ENCODE data around the gene SUPT7L.

Gene SUPT7L, protein sequence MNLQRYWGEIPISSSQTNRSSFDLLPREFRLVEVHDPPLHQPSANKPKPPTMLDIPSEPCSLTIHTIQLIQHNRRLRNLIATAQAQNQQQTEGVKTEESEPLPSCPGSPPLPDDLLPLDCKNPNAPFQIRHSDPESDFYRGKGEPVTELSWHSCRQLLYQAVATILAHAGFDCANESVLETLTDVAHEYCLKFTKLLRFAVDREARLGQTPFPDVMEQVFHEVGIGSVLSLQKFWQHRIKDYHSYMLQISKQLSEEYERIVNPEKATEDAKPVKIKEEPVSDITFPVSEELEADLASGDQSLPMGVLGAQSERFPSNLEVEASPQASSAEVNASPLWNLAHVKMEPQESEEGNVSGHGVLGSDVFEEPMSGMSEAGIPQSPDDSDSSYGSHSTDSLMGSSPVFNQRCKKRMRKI

DNA sequence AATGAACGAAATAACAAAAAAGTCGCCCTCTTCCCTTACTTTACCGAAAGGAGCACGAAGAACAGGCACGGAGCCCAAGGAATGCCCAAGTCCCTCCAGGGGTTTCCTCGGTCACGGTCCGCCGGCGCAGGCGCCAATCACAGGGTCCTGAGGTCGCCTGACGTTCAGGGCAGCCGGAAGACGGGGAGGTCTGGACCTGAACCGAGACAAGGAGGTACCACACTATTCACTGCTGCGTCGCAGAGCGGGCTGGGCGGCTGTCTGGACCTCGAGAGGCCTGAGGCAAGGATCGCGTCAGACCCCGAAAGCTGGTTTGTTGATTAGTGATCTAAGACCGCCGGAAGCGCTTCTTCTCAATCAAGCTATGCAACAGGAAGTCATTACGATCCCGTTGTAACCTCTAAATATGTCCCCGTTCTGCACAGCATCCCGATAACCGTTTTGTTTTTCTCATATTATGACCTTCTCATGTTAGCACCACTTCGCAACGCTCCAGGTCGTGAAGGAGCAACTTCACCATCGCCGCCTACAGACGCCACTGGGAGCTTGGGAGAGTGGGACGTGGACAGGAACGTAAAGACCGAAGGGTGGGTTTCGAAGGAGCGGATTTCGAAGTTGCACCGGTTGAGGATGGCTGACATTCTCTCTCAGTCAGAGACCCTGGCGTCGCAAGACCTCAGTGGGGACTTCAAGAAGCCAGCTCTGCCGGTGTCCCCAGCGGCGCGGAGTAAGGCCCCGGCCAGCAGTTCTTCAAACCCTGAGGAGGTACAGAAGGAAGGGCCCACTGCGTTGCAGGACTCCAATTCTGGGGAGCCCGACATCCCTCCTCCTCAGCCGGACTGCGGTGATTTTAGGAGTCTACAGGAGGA is at the start of gene SUPT7L, which contains the start of gene SLC4A1AP:
Gene SUPT7L (minus strand): TSS at position 330 of the 869 bp plus-strand sequence. CDS start 1,422 bp downstream, outside the sequence.
Gene SLC4A1AP (plus strand): TSS at position 605 of the 869 bp plus-strand sequence. CDS start 26 bp downstream, at position 631.
- peak; percentile 83 for DNase-seq (ENCODE audit: low read depth)

DNA sequence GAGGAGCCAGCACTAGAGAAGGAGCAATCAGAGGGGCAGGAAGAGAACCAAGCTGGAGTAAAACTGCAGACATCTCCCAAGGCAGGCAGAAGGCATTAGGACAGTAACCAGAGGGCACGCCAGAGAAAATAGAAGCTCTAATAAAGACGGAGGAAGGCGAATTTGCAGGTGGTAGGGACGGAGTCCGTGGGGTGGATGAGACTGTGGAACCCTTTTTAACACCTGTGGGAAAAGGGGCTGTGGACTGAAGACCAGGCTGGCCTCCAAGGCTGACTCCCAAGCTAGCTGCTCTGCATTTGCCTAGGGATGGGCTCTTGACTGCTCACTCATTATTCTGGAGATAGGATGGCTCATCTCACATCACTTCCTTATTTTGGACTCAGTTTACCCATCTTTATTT is 49.8 kb upstream of the SUPT7L start:
- DNase-seq (ENCODE audit: low read depth) = no peak

DNA sequence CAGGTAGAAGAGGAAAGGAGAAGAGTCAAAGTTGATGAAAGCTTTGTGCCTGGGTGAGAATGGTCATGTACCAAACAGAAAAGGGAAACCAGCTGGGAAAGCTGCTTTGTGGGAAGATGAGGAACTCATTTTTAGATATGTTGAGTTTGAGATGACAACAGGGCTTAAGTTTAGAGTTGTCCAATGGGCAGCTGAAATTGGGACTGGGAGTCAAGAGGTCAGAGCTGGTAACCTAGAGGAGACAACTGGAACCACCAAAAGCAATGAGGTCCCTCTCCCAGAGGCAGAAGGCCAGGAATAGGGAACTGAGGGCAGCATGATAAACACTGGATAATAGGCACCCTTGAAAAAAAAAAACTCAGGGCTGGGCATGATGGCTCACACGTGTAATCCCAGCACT is 49.1 kb upstream of the SUPT7L start:
- DNase-seq (ENCODE audit: low read depth) = no peak

DNA sequence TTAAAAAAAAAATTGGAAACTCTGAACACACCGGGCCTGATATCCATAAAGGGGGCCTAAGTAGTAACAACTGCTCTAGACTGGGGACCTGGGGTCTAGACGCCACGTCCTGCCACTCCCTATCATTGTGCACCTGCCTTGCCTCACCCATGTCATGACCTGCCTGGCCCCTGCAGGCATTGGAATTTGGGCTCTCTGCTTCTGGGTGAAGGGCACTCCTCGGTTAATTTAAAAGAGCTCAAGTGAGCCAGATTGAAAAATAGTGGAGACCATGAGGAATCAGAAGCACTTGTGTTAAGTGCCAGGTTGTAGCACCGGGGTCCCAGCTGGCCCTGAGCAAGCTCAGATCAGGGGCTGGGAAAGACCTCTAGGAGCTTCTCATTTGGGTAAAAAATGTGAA is 48.4 kb upstream of the SUPT7L start:
- DNase-seq (ENCODE audit: low read depth) = no peak

DNA sequence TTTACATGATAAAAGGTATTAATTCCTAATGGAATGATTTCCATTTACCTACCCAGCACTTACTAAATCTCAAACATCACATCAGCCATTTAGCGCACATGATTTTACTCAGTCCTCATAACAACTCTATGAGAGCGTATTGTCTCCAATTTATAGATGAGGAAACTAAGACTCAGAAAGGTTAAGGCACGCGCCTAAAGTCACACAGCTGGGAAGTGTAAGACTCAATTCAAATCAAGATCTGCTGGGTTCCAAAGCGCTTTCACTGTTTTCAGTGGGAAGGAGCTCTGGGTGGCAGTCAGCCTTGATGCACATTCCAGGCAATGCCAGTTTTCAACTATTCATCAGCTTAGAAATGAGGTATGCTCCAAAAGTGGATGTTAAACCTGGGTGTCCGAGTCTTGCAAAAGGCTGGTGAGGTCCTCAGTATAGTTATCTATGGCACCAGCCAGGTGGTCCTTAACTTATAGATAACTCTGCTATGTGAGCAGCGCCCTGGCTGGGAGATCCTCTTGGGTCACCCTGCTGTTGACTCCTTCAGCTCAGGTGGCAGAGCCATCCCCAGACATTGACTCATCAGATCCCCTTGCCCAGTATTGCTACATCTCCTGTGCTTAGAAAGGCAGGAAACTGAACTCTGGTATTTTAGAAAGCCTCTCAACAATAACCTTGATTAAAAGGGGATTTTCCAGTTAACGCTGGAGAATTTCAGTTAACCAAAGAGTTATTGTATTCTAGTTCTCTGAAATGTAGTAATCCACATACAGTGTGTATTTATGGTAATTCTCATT is 47.4 kb upstream of the SUPT7L start:
- DNase-seq (ENCODE audit: low read depth) = peak; percentile 79

DNA sequence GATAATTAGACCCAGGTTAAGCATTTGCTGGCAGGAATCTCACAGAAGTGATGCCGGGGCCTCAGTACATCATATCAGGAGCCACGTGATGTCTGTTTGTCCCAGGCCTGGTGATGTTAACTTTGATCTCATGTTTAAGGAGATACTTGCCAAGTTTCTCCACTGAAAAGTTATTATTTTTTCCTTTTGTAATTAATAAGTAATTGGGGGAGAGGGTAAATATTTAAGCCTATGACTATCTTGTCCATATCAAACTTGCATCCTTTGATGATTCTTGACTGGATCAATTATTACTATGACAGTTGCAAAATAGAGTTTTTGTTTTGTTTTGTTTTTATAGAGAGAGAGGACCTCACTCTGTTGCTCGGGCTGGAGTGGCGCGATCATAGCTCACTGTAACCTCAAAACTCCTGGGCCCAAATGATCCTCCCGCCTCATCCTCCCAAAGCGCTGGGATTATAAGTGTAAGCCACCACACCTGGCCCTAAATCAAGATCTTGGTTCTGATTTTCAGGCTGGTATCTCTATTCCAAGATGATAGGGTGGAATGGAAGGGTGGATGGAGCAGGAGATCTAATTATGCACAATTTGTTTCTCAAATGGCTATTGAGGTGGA is 46.7 kb upstream of the SUPT7L start:
- no peak for DNase-seq (ENCODE audit: low read depth)

DNA sequence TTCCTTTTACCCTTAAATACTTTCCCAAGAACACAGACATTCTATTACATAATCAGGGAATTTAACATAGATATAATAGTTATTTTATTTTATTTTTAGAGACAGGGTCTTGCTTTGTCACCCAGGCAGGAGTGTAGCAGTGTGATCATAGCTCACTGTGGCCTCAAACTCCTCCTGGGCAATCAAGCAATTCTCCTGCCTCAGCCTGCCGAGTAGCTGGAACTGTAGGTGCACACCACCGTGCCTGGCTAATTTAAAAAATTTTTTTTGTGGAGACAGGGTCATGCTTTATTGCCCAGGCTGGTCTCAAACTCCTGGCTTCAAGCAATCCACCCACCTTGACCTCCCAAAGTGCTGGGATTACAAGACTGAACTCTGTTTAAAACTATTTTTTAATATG is 45.9 kb upstream of the SUPT7L start:
- no peak for DNase-seq (ENCODE audit: low read depth)

DNA sequence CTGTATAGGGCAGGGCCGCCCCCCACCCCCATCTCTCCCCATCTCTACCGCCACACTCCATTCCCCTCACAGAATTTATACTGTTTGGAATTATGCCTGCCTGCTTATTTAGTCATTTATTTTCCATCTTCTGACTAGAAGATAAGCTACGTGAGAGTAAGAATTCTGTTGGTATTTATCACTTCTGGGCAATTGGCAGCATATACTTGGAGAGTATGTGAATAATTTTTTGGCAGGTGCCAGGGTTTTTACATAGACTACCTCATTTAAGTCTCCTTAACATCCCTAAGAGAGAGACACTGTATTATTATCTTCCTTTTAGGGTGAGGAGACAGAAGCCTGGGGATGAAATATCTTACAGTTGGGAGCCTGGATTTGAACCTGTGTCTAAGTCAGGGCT is 45.3 kb upstream of the SUPT7L start:
- DNase-seq (ENCODE audit: low read depth) = no peak

DNA sequence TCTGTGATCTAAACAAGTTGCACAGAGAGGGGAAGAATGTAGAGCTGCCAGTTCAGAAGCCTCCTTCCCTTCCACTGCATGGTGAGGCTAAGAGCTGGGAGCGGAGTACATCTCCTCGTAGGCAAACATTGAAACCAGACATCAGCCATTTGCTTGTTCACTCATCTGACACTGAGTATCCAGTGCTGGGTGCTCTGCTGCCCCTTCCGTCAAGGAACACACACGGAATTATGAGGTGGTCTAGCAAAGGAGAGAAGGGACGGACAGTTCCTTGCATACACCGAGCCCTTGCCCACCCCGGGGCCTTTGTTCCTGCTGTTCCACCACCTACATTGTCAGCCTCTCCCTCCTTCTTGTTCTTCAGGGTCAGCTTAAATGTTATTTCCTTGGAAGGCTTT is 44.8 kb upstream of the SUPT7L start:
- DNase-seq (ENCODE audit: low read depth) = no peak

DNA sequence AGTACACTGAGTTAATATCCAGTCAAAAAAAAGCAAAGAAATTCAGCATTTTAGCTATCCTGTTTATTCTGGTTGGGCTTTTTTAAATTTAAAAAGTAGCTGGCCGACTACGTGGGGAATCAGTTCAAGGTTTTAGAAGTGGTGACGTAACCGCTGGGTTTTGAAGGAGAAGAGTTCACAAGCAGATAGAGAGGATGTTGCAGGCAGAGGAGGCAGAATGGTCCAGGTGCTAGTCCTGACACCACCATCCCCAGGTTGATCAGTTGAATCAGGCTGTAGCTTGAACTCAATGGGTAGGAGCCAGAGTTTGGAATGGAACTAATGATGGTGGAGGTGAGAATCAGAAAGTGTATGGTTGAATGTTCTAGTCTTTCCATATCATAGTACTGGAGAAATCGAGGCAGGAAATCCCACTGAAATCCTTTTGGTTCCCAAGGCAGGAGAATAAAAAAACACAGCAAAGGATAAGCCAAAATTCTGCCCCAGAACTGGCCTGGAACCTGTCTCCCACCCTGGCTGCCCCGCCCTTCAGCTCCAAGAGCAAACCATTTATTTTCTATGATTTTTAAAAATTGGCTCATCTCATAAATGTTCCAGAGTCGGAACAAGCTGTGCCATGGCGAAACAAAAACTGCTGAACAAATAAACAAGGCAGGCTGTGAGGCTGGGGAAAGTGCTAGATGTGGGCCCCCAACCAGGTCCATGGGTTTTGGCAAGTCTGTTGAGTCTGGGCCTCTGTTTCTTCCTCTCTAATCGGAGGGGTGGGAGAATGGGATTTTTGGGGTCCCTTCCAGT is 44.2 kb upstream of the SUPT7L start:
- peak; percentile 43 for DNase-seq (ENCODE audit: low read depth)

DNA sequence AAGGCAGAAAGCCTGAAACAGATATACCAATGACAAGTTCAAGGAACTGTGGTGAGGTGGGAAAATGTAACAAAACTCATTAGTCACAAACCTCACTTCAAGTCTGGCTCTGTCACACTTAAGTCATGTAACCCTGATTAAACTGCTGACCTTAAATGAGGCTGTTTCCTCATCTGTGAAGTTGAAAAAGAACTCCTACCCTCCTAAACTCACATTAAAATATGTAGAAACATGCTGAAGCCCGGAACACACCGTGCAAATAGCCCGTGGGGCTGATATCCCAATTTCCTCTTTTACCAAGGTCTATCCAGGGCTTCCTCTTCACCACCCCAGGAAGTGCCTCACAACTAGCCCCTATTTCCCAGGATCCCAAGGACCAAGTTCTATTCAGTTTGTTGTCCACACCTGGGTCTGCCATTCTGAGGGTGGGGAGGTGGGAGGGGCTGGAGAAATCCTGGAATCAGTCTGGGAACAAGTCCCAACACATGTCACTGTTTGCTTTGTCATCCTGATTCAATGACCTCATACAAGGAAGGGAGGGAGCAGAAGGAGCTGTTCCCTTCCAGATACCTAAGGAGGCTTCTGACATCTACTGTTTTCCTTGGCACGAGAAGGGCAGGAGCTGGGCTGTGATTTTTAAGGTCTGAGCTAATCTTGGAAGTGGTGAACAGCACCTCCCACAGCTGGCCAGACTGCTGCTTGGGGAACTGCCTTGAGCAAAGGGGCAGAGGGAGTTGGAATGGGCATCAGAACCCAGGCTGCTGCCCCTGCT is 42.6 kb upstream of the SUPT7L start:
- peak; percentile 89 for DNase-seq (ENCODE audit: low read depth)

DNA sequence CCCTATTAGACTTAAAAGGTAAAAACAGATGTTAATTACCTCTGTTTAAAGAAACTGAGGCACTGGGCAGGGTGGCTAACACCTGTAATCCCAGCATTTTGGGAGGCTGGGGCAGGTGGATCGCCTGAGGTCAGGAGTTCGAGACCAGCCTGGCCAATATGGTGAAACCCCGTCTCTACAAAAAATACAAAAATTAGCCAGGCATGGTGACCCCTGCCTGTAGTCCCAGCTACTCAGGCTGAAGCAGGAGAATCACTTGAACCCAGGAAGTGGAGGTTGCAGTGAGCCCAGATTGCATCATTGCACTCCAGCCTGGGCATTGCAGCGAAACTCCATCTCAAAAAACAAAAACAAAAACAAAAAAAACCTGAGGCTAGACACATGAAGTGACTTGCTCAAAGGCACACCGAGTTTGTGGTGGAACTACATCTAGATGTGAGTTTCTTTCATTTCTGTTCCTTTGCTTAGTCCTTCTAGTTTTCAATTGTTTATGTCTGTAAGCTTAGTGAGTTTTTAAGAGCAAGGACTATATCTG is 41.0 kb upstream of the SUPT7L start:
- no peak for DNase-seq (ENCODE audit: low read depth)

DNA sequence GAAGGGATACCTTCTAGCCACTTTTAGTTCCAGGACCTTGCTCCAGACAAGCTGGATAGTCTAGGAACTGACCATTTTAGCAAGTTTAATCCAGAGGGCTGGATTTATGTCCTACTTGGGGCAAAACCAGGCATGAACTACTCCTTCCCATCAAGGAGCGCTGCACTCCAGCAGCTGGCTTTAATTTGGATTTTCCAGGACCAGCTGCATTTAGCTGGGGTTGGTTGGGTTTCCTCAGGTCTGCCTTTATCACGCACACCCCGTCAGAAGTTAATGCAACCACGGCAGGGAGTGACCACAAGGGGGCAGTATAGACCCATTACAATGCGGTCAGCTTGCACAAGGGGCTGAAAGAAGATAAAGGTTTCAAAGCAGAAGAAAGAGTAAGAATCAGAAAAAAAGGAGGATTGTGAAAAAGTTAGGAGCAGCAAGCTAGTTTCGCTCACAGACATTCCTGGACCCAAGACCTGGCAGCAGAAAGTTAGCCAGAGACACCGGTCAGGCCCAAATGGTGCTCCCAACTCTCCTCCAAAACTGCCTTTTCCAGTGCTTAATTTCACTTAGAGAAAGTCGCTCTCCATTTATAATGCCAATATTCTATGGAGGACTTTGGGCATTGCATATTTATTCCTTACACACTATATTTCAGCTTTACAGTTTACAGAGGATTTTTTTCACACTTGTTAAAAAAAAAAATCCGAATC is 40.4 kb upstream of the SUPT7L start:
- DNase-seq (ENCODE audit: low read depth) = peak; percentile 83

DNA sequence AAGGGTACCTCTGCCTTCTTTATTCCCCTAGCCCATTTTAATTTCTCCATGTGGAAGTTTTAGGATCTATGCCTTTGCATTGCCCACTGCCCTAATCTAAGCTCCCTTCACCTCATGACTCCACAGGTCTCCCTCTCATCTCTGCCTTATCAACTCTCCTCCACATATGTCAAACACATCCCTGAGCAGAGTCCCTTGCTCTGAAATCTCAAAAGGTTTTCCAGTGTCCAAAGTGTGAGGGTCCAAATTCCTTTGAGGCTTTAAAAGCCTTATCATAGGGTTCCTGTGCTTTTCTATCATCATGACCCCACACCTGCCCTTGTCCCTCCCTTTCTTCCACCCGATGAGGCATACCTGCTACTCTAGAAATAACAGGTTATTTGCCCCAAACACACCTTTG is 38.9 kb upstream of the SUPT7L start:
- no peak for DNase-seq (ENCODE audit: low read depth)

DNA sequence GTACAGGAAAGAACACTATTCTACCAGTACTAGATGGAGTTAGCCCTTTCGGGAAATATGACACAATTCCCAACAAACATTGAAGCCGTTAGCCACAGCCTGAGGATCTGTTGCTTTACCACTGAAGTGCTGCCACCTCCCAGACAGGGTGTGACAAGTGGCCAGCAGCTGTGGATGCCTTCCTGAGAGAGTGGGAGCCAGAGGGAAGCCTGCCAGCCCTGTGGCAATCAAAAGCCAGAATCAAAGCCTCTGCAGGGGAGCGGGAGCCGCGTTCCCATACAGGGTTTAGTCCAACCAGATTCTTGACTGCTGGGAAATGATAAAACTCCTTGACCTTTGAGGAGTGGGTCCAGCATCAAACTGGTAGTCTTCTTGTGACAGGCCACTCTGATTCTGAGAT is 38.3 kb upstream of the SUPT7L start:
- no peak for DNase-seq (ENCODE audit: low read depth)

DNA sequence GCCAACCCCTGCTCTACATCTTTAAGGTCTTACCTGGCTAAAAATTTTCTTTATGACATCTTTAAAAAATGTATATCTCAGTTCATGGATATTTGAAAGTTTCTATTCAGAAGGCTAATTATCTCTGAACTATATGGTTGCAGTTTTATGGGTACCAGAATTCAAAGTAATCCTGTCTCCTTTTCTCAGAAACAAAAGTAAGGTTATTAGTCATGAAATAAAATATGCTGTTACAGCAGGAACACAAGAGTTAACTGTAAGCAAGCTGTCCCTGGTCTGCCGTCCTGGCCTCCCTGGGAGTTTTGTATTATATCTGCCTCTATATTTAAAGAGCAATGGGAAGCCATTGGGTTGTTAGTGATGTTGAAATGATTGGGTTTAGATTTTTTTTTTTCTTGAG is 34.2 kb upstream of the SUPT7L start:
- no peak for DNase-seq (ENCODE audit: low read depth)

DNA sequence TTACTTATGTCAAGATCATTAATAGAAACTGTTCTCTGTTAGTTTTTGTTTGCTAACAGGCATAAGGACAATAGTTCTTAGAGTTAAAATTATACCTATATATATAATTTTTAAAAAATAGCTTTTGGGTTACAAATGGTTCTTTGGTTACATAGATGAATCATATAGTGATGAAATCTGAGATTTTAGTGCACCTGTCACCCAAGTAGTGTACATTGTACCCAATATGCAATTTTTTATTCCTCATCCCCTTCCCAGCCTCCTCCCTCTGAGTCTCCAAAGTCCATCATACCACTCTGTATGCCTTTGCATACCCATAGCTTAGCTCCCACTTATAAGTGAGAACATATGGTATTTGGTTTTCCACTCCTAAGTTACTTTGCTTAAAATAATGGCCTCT is 26.6 kb upstream of the SUPT7L start:
- no peak for DNase-seq (ENCODE audit: low read depth)

DNA sequence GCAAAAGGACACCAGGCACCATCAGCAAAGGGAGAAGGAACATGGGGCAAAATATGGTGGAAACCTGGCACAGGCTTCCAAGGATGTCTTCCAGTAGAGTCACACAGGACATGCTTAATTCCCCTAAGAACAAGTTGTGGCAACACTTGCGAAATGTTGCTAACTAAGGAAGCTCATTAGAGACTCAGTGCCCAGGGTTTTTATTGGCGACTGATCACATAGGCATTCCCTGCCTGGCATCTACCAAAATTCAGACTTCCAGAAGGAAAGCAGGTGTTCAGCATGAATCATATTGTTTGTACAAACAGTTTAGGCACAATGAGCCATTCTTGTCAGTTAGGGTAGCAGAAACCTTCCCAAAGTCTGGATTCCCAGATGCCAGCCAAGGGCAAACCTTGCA is 26.0 kb upstream of the SUPT7L start:
- no peak for DNase-seq (ENCODE audit: low read depth)

DNA sequence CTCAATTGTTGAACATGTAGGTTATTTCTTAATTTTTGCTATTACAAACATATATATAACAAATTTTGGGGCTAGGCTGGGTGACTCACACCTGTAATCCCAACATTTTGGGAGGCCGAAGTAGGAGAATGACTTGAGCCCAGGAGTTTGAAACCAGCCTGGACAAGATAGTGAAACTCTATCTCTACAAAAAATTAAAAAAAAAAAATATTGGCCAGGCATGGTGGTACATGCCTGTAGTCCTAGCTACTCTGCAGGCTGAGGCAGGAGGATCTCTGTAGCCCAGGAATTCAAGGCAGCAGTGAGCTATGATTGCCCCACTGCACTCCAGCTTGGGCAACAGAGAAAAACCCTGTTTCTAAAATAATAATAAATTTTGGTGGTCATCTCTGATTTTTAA is 23.8 kb upstream of the SUPT7L start:
- DNase-seq (ENCODE audit: low read depth) = no peak

Measured in iris pigment epithelial cell (primary cell).